IMR-90 (cell line): ENCODE results near the gene HSPA1L. TPM values are rescaled to one million over a fixed set of nuclear protein-coding genes. Genes with fewer than 3 reads are reported as not detected.
"Not testable (repeated sequence)": the region's sequence is repeated elsewhere in the genome, so short reads cannot be mapped to it uniquely, and the experiment has no call there.

Experiments
- ATAC-seq: fragments of 200-7000 bp; cut with Tn5 transposase; 2 replicates; pipeline ENCODE4 v1.9.1; 2020; ENCODE audit warnings: low read depth, mild to moderate bottlenecking, moderate library complexity
- BruUV-seq: library from RNA; stranded (reverse); fragments of 400-500 nt; replicated peaks from 2 replicates; lab custom pipeline; 2021; lab: Mats Ljungman, UMichigan
- CTCF ChIA-PET: fragments of 300-600 bp; formaldehyde crosslinking; extraction: SDS; loops from one replicate; lab custom pipeline; 2021; ENCODE audit warnings: antibody characterized with exemption; lab: Yijun Ruan, JAX
- POLR2A ChIA-PET: fragments of 300-600 bp; sonication (Branson Sonifier 250); formaldehyde crosslinking; loops from one replicate; lab custom pipeline; 2022; ENCODE audit warnings: antibody characterized with exemption; ENCODE audit not compliant: unreplicated experiment; lab: Charles Lee
- DNase-seq: peaks from one replicate; pipeline ENCODE4 v3.0.0; 2013
- H2AFZ ChIP-seq: replicated peaks from 2 replicates; pipeline ENCODE3; 2013; ENCODE audit warnings: low read length, mild to moderate bottlenecking; ENCODE audit not compliant: poor library complexity
- H2AK5ac ChIP-seq: 2 replicates; pipeline ENCODE4 v1.6.1; 2013; ENCODE audit warnings: low read depth, low read length, inconsistent platforms
- H2AK9ac ChIP-seq: replicated peaks from 2 replicates; pipeline ENCODE3; 2013; ENCODE audit warnings: mild to moderate bottlenecking, low read depth, low read length, moderate library complexity; ENCODE audit not compliant: poor library complexity
- H2BK120ac ChIP-seq: 2 replicates; pipeline ENCODE4 v1.6.1; 2013; ENCODE audit warnings: low read depth, low read length, inconsistent platforms
- H2BK15ac ChIP-seq: 3 replicates; pipeline ENCODE4 v1.6.1; 2013; ENCODE audit warnings: low read depth, low read length, inconsistent platforms
- H2BK20ac ChIP-seq: 2 replicates; pipeline ENCODE4 v1.6.1; 2013; ENCODE audit warnings: low read depth, mild to moderate bottlenecking, inconsistent platforms, low read length, moderate library complexity
- H2BK5ac ChIP-seq: 2 replicates; pipeline ENCODE4 v1.6.1; 2013; ENCODE audit warnings: mild to moderate bottlenecking, low read depth, low read length, inconsistent platforms; ENCODE audit not compliant: poor library complexity, severe bottlenecking
- H3K14ac ChIP-seq: replicated peaks from 2 replicates; pipeline ENCODE4 v1.6.1; 2013; ENCODE audit warnings: low read depth, low read length, inconsistent platforms
- H3K18ac ChIP-seq: 2 replicates; pipeline ENCODE4 v1.6.1; 2013; ENCODE audit warnings: low read depth, low read length, control low read depth
- H3K23ac ChIP-seq: 2 replicates; pipeline ENCODE4 v1.6.1; 2013; ENCODE audit warnings: low read depth, low read length, inconsistent platforms
- H3K27ac ChIP-seq: 2 replicates; pipeline ENCODE4 v1.5.1; 2013; ENCODE audit warnings: mild to moderate bottlenecking, control low read depth, low read length; ENCODE audit not compliant: insufficient read depth
- H3K27me3 ChIP-seq: 2 replicates; pipeline ENCODE4 v1.6.1; 2013; ENCODE audit warnings: low read length; ENCODE audit not compliant: control insufficient read depth, insufficient read depth
- H3K36me3 ChIP-seq: 2 replicates; pipeline ENCODE4 v1.6.1; 2013; ENCODE audit warnings: low read length, mixed read lengths; ENCODE audit not compliant: control insufficient read depth, insufficient read depth
- H3K4ac ChIP-seq: 2 replicates; pipeline ENCODE4 v1.6.1; 2013; ENCODE audit warnings: low read depth, low read length, inconsistent platforms
- H3K4me1 ChIP-seq: 2 replicates; pipeline ENCODE4 v1.6.1; 2013; ENCODE audit warnings: low read length, mixed read lengths; ENCODE audit not compliant: control insufficient read depth, insufficient read depth
- H3K4me2 ChIP-seq: 2 replicates; pipeline ENCODE4 v1.6.1; 2013; ENCODE audit warnings: low read depth, mild to moderate bottlenecking, control low read depth, low read length, moderate library complexity
- H3K4me3 ChIP-seq: 2 replicates; pipeline ENCODE4 v1.5.1; 2013; ENCODE audit warnings: low read depth, mild to moderate bottlenecking, control low read depth, low read length, moderate library complexity; ENCODE audit not compliant: insufficient read depth
- H3K56ac ChIP-seq: 2 replicates; pipeline ENCODE4 v1.6.1; 2013; ENCODE audit warnings: low read length, inconsistent platforms; ENCODE audit not compliant: insufficient read depth; ENCODE audit errors: extremely low read depth
- H3K79me1 ChIP-seq, 2 experiments: 2 replicates each; pipeline ENCODE4 v1.6.1; 2013; ENCODE audit warnings: low read length in 2 of 2, inconsistent platforms in 1 of 2, low read depth in 1 of 2
- H3K9ac ChIP-seq: 2 replicates; pipeline ENCODE4 v1.6.1; 2013; ENCODE audit warnings: low read depth, low read length, control low read depth
- H3K9me1 ChIP-seq: 2 replicates; pipeline ENCODE4 v1.6.1; 2013; ENCODE audit warnings: low read length, inconsistent platforms; ENCODE audit not compliant: insufficient read depth
- H3K9me3 ChIP-seq: 2 replicates; pipeline ENCODE4 v1.6.1; 2013; ENCODE audit warnings: low read length; ENCODE audit not compliant: control insufficient read depth, insufficient read depth
- H4K20me1 ChIP-seq: 2 replicates; pipeline ENCODE4 v1.6.1; 2013; ENCODE audit warnings: low read length, inconsistent platforms; ENCODE audit not compliant: insufficient read depth
- H4K5ac ChIP-seq: 2 replicates; pipeline ENCODE4 v1.6.1; 2013; ENCODE audit warnings: mild to moderate bottlenecking, low read depth, low read length, control low read depth
- H4K8ac ChIP-seq, 2 experiments: 2 replicates each; pipeline ENCODE4 v1.6.1; 2013; ENCODE audit warnings: low read depth in 2 of 2, low read length in 2 of 2, control low read depth in 1 of 2, inconsistent platforms in 1 of 2
- H4K91ac ChIP-seq: 2 replicates; pipeline ENCODE4 v1.6.1; 2013; ENCODE audit warnings: low read depth, low read length, inconsistent platforms; ENCODE audit not compliant: insufficient read depth
- WGBS, 2 experiments: methylation state at CpG; one replicate each; pipeline versions ENCODE4 v1.1.5 to v1.1.7; 2013; ENCODE audit warnings: missing lambda C conversion rate in 2 of 2; ENCODE audit not compliant: insufficient read length in 1 of 2; ENCODE audit errors: extremely low coverage in 2 of 2; 5-methylcytosine and 5-hydroxymethylcytosine counted together
- dilution Hi-C: fragments of 300-500 bp; cut with HindIII; formaldehyde crosslinking; loops from one replicate; pipeline ENCODE4 v1.14.3; 2018; ENCODE audit warnings: low sequenced_read_pairs; ENCODE audit not compliant: unreplicated experiment
- in situ Hi-C: fragments of 300-500 bp; cut with MboI; formaldehyde crosslinking; loops from 3 replicates; pipeline ENCODE4 v1.14.3; 2019; ENCODE audit warnings: low sequenced_read_pairs, inconsistent platforms, mixed read lengths
- intact Hi-C: fragments of 100-400 bp; cut with micrococcal nuclease; formaldehyde crosslinking; loops from 2 replicates; pipeline ENCODE4 v1.10.0; 2022
- polyA plus RNA-seq, 3 experiments: library from polyadenylated mRNA; depleted of rRNA; stranded (reverse); fragments of >200 nt; gene quantifications; 2 replicates each; pipeline ENCODE4 v1.2.3, GENCODE V29; 2012; ENCODE audit warnings: low replicate concordance in 1 of 3
- total RNA-seq: library from RNA; depleted of rRNA; stranded (reverse); fragments of >200 nt; gene quantifications from 2 replicates; pipeline ENCODE4 v1.2.3, GENCODE V29; 2012

Gene HSPA1L
- total and polyA plus RNA-seq, 2 of the 4 experiments (the other 2 are of a cell fraction), result 0.97 to 1.3 TPM

DNA sequence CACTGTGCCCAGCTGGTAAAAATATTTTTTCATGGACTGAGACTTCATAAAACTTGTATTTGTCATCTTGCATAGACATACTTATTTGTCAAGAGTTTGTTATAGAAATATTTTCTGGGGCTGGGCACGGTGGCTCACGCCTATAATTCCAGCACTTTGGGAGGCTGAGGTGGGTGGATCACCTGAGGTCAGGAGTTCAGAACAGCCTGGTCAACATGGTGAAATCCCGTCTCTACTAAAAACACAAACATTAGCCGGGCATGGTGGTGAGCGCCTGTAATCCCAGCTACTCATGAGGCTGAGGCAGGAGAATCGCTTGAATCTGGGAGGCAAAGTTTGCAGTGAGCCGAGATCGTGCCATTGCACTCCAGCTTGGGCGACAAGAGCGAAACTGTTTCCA is 6.5 kb downstream of the HSPA1L start:
- H2BK20ac ChIP-seq, H2BK5ac ChIP-seq, H3K56ac ChIP-seq, H2AK5ac ChIP-seq, H3K27ac ChIP-seq, H3K9me3 ChIP-seq, H3K36me3 ChIP-seq, H2BK15ac ChIP-seq, H3K23ac ChIP-seq, H4K91ac ChIP-seq, in situ Hi-C loops, H4K5ac ChIP-seq, CTCF ChIA-PET, H3K4me1 ChIP-seq, H2AFZ ChIP-seq, BruUV-seq, H4K20me1 ChIP-seq, ATAC-seq, H3K4me3 ChIP-seq, H2AK9ac ChIP-seq, intact Hi-C loops, dilution Hi-C loops, H3K9ac ChIP-seq, DNase-seq, H4K8ac ChIP-seq, POLR2A ChIA-PET, H3K14ac ChIP-seq, H2BK120ac ChIP-seq, H3K27me3 ChIP-seq, H3K4ac ChIP-seq, H3K18ac ChIP-seq, H3K4me2 ChIP-seq, H3K9me1 ChIP-seq: not testable (repeated sequence)
- 100% methylated on average over 3 of the region's 10 CpGs; no CpG with 5 or more reads in 1 of the 2 experiments for WGBS, 2 experiments
- H3K79me1 ChIP-seq, result peaks cover 13 to 24% of the 10 kb centered on the region in 2 experiments
